HepG2 (cell line): ENCODE results near the gene MRPS17. TPM values are rescaled to one million over a fixed set of nuclear protein-coding genes. Genes with fewer than 3 reads are reported as not detected.

Source experiments
- ARNT ChIP-seq: fragments of 450-650 bp; IDR thresholded peaks from 2 replicates; pipeline ENCODE4 v1.6.1; 2017
- ATF7-NPFF ChIP-seq: sonication (generic); formaldehyde crosslinking; IDR thresholded peaks from 2 replicates; pipeline ENCODE4 v1.8.1; 2023; ENCODE audit warnings: mild to moderate bottlenecking, low read depth, missing genetic modification reagents, moderate library complexity
- FOXO4 ChIP-seq: sonication (generic); formaldehyde crosslinking; conservative IDR thresholded peaks from 2 replicates; pipeline ENCODE4 v1.8.1; 2023; ENCODE audit warnings: missing genetic modification reagents
- HNF4A ChIP-seq: sonication (generic); formaldehyde crosslinking; IDR thresholded peaks from 2 replicates; pipeline ENCODE4 v1.4.0; 2020; ENCODE audit warnings: missing genetic modification reagents
- HOXA3 ChIP-seq: sonication (generic); formaldehyde crosslinking; IDR thresholded peaks from 2 replicates; pipeline ENCODE4 v1.5.0; 2020; ENCODE audit warnings: missing genetic modification reagents
- NKX3-1 ChIP-seq: sonication (generic); formaldehyde crosslinking; IDR thresholded peaks from 2 replicates; pipeline ENCODE4 v1.5.0; 2020; ENCODE audit warnings: missing genetic modification reagents
- NR3C1 ChIP-seq: sonication (generic); formaldehyde crosslinking; IDR thresholded peaks from 2 replicates; pipeline ENCODE4 v1.4.0; 2020; ENCODE audit warnings: missing genetic modification reagents
- NRL ChIP-seq: sonication (generic); formaldehyde crosslinking; IDR thresholded peaks from 2 replicates; pipeline ENCODE4 v1.5.0; 2020; ENCODE audit warnings: missing genetic modification reagents, mild to moderate bottlenecking, moderate library complexity, borderline replicate concordance
- PLRG1 ChIP-seq: fragments of 450-650 bp; conservative IDR thresholded peaks from 2 replicates; pipeline ENCODE4 v1.6.1; 2016
- RFX1 ChIP-seq: fragments of 450-650 bp; IDR thresholded peaks from 2 replicates; pipeline ENCODE4 v1.6.1; 2017
- RNF2 ChIP-seq: fragments of 450-650 bp; conservative IDR thresholded peaks from 2 replicates; pipeline ENCODE4 v1.6.1; 2016; ENCODE audit warnings: low read depth
- TFDP2 ChIP-seq: sonication (generic); formaldehyde crosslinking; IDR thresholded peaks from 2 replicates; pipeline ENCODE4 v1.4.0; 2020; ENCODE audit warnings: missing genetic modification reagents
- ZBTB2 ChIP-seq: sonication (generic); formaldehyde crosslinking; IDR thresholded peaks from 2 replicates; pipeline ENCODE4 v1.8.0; 2022; ENCODE audit warnings: low read depth, missing genetic modification reagents
- ZBTB43 ChIP-seq: sonication (generic); formaldehyde crosslinking; conservative IDR thresholded peaks from 2 replicates; pipeline ENCODE4 v1.4.0; 2020; ENCODE audit warnings: missing genetic modification reagents
- ZMYM4 ChIP-seq: sonication (generic); formaldehyde crosslinking; IDR thresholded peaks from 2 replicates; pipeline ENCODE4 v1.8.1; 2023; ENCODE audit warnings: mild to moderate bottlenecking, missing genetic modification reagents
- ZNF124 ChIP-seq: sonication (generic); formaldehyde crosslinking; IDR thresholded peaks from 2 replicates; pipeline ENCODE4 v1.4.0; 2020; ENCODE audit warnings: missing genetic modification reagents
- ZNF292 ChIP-seq: sonication (generic); formaldehyde crosslinking; IDR thresholded peaks from 2 replicates; pipeline ENCODE4 v1.8.1; 2022; ENCODE audit warnings: mild to moderate bottlenecking, low read depth, missing genetic modification reagents, borderline replicate concordance
- ZNF383 ChIP-seq: sonication (generic); formaldehyde crosslinking; IDR thresholded peaks from 2 replicates; pipeline ENCODE4 v1.4.0; 2020; ENCODE audit warnings: missing genetic modification reagents, mild to moderate bottlenecking, borderline replicate concordance
- ZNF468 ChIP-seq: sonication (generic); formaldehyde crosslinking; IDR thresholded peaks from 2 replicates; pipeline ENCODE4 v1.8.0; 2022; ENCODE audit warnings: mild to moderate bottlenecking, moderate library complexity, missing genetic modification reagents
- ZNF484 ChIP-seq: sonication (generic); formaldehyde crosslinking; IDR thresholded peaks from 2 replicates; pipeline ENCODE4 v1.5.1; 2020; ENCODE audit warnings: mild to moderate bottlenecking, low read depth, missing genetic modification reagents, borderline replicate concordance
- ZNF546 ChIP-seq: sonication (generic); formaldehyde crosslinking; conservative IDR thresholded peaks from 2 replicates; pipeline ENCODE4 v1.8.1; 2023; ENCODE audit warnings: mild to moderate bottlenecking, missing genetic modification reagents
- ZNF577 ChIP-seq: sonication (generic); formaldehyde crosslinking; IDR thresholded peaks from 2 replicates; pipeline ENCODE4 v1.4.0; 2020; ENCODE audit warnings: mild to moderate bottlenecking, low read depth, missing genetic modification reagents, borderline replicate concordance
- ZNF737 ChIP-seq: sonication (generic); formaldehyde crosslinking; IDR thresholded peaks from 2 replicates; pipeline ENCODE4 v1.5.0; 2020; ENCODE audit warnings: missing genetic modification reagents, mild to moderate bottlenecking, borderline replicate concordance
- ZNF772 ChIP-seq: sonication (generic); formaldehyde crosslinking; IDR thresholded peaks from 2 replicates; pipeline ENCODE4 v1.5.0; 2020; ENCODE audit warnings: mild to moderate bottlenecking, missing genetic modification reagents
- ZNF777 ChIP-seq: sonication (generic); formaldehyde crosslinking; IDR thresholded peaks from 2 replicates; pipeline ENCODE4 v1.4.0; 2020; ENCODE audit warnings: missing genetic modification reagents
- ZNF780A ChIP-seq: sonication (generic); formaldehyde crosslinking; IDR thresholded peaks from 2 replicates; pipeline ENCODE4 v1.8.0; 2022; ENCODE audit warnings: mild to moderate bottlenecking, missing genetic modification reagents, moderate library complexity
- ZNF788 ChIP-seq: sonication (generic); formaldehyde crosslinking; IDR thresholded peaks from 2 replicates; pipeline ENCODE4 v1.5.0; 2020; ENCODE audit warnings: mild to moderate bottlenecking, missing genetic modification reagents, borderline replicate concordance
- polyA plus RNA-seq, 8 experiments: library from polyadenylated mRNA; depleted of rRNA in 3 of 8; stranded (reverse) in 7 of 8; unstranded in 1 of 8; fragments of >200 nt; fragmentation: Illumina TruSeq in 4 of 8; extraction: Trizol in 4 of 8; gene quantifications; 2 replicates each; pipeline versions ENCODE4 v1.2.1 to v1.2.3, GENCODE V29; 2011 to 2016; ENCODE audit warnings: low read depth in 4 of 8, missing spikeins in 1 of 8, mixed read lengths in 1 of 8; ENCODE audit not compliant: insufficient read depth in 1 of 8
- total RNA-seq, 5 experiments: library from RNA; depleted of rRNA; stranded (reverse); fragments of >200 nt; fragmentation: Illumina TruSeq; extraction: Trizol; gene quantifications; 2 replicates each; pipeline ENCODE4 v1.2.3, GENCODE V29; 2016; ENCODE audit warnings: low read depth in 1 of 5

MRPS17 gene
- total and polyA plus RNA-seq, 2 of the 13 experiments (the other 11 are each of a cell fraction or from before 2014, with no cell fraction given): 14.9 to 31.3 TPM

GRCh38 chr7:55951637-55952351, at the start of gene MRPS17 (continued):
- TF ChIP-seq ZMYM4 (CRISPR knock-in tag) (peak; percentile 99), ZNF468 (CRISPR knock-in tag) (no peak), ZNF292 (CRISPR knock-in tag) (0 out of 2 replicates have a peak, but pooled peaks have one; percentile 51), ZNF777 (0 out of 2 replicates have a peak, but pooled peaks have one; percentile 5), ZBTB43 (no peak), ZNF124 (CRISPR knock-in tag) (0 out of 2 replicates have a peak, but pooled peaks have one; percentile 29), ARNT (no peak), ATF7-NPFF (CRISPR knock-in tag) (no peak; the same call in 1 of the 2 replicates), NR3C1 (CRISPR knock-in tag) (no peak), ZNF546 (no peak; the same call in 1 of the 2 replicates), RNF2 (no peak), ZNF383 (CRISPR knock-in tag) (no peak), PLRG1 (no peak), HNF4A (CRISPR knock-in tag) (no peak), HOXA3 (CRISPR knock-in tag) (peak; percentile 95; the same call in 1 of the 2 replicates), ZNF484 (CRISPR knock-in tag) (no peak), RFX1 (no peak), ZNF772 (CRISPR knock-in tag) (no peak), ZNF577 (CRISPR knock-in tag) (no peak), ZNF780A (no peak), NRL (no peak; the same call in 1 of the 2 replicates), NKX3-1 (CRISPR knock-in tag) (no peak), ZBTB2 (0 out of 2 replicates have a peak, but pooled peaks have one; percentile 11), ZNF788 (CRISPR knock-in tag) (peak; percentile 87), ZNF737 (CRISPR knock-in tag) (no peak), TFDP2 (CRISPR knock-in tag) (peak; percentile 70; the same call in 1 of the 2 replicates), FOXO4 (0 out of 2 replicates have a peak, but pooled peaks have one; percentile 41)
